ENCODE results near the gene HECTD1. TPM values are rescaled to one million over a fixed set of nuclear protein-coding genes. Genes with fewer than 3 reads are reported as not detected.

The HECTD1 gene
- total RNA-seq, 2 experiments from 2014 or later: 90.3 to 126 TPM

- Histone ChIP-seq H3K79me2 (ENCODE audit: insufficient read depth, low read depth, low read length) (no peaks in the 10 kb centered on the region), H3K36me3 (ENCODE audit: insufficient read depth, low read length) (no peaks in the 10 kb centered on the region), H3K4me3 (ENCODE audit: low read depth, low read length, poor library complexity, severe bottlenecking) (no peak overlapping the region), H3K9me2 (ENCODE audit: insufficient read depth, low read length) (no peaks in the 10 kb centered on the region), H2AFZ (ENCODE audit: low read length) (no peak overlapping the region), H3K9me3 (ENCODE audit: low read length) (no peaks in the 10 kb centered on the region), H3K4me1 (ENCODE audit: insufficient read depth, low read length, poor library complexity, severe bottlenecking) (no peaks in the 10 kb centered on the region), H4K20me1 (ENCODE audit: insufficient read depth, low read length) (no peaks in the 10 kb centered on the region), H3K4me2 (ENCODE audit: low read length) (no peak overlapping the region), H3K27ac (ENCODE audit: low read depth, low read length, poor library complexity, severe bottlenecking) (no peak overlapping the region)
- intact Hi-C loops (cut with micrococcal nuclease; ENCODE audit: unreplicated experiment): no loop called here
- ChIA-PET CTCF (ENCODE audit: unreplicated experiment) (no interaction called here), POLR2A (interaction anchor here (0.5 to 1.1 kb wide), 2 partner anchors 15 to 144 kb away, joined by 3 to 4 read pairs; no protein-coding TSS in a partner anchor)
- TF ChIP-seq EZH2phosphoT487 (IDR thresholded peaks at IDR 0.05; ENCODE audit: borderline replicate concordance, low read depth, low read length) (no peak), CTCF (conservative IDR thresholded peaks at IDR 0.05; ENCODE audit: low read length) (no peak)
- DNase-seq (ENCODE audit: low spot score): no peak
- no TSS peak for BruUV-seq (replicated peaks)
Observed at GRCh38 chr14:31224808-31225207, 17.2 kb upstream of the HECTD1 start.

- Histone ChIP-seq H3K4me2 (ENCODE audit: low read length) (no peak overlapping the region), H3K4me1 (ENCODE audit: insufficient read depth, low read length, poor library complexity, severe bottlenecking) (no peaks in the 10 kb centered on the region), H3K36me3 (ENCODE audit: insufficient read depth, low read length) (no peaks in the 10 kb centered on the region), H4K20me1 (ENCODE audit: insufficient read depth, low read length) (no peaks in the 10 kb centered on the region), H3K27ac (ENCODE audit: low read depth, low read length, poor library complexity, severe bottlenecking) (no peak overlapping the region), H3K79me2 (ENCODE audit: insufficient read depth, low read depth, low read length) (no peaks in the 10 kb centered on the region), H3K4me3 (ENCODE audit: low read depth, low read length, poor library complexity, severe bottlenecking) (no peak overlapping the region), H3K9me3 (ENCODE audit: low read length) (no peaks in the 10 kb centered on the region), H3K9me2 (ENCODE audit: insufficient read depth, low read length) (no peaks in the 10 kb centered on the region), H2AFZ (ENCODE audit: low read length) (no peak overlapping the region)
- DNase-seq (ENCODE audit: low spot score): no peak
- CTCF ChIA-PET (ENCODE audit: unreplicated experiment): no interaction called here
- no TSS peak for BruUV-seq (replicated peaks)
- no peak for TF ChIP-seq EZH2phosphoT487 (IDR thresholded peaks at IDR 0.05; ENCODE audit: borderline replicate concordance, low read depth, low read length)
- no peak for TF ChIP-seq CTCF (conservative IDR thresholded peaks at IDR 0.05; ENCODE audit: low read length)
- POLR2A ChIA-PET: interaction anchor here (0.7 kb wide), 1 partner anchor 136 kb away, joined by 3 read pairs; no protein-coding TSS in a partner anchor
- intact Hi-C loops (cut with micrococcal nuclease; ENCODE audit: unreplicated experiment): no loop called here
Observed at GRCh38 chr14:31223331-31223730, 15.7 kb upstream of the HECTD1 start.

- no peak overlapping the region for H3K4me3 ChIP-seq (ENCODE audit: low read depth, low read length, poor library complexity, severe bottlenecking)
- H3K36me3 ChIP-seq (ENCODE audit: insufficient read depth, low read length): no peaks in the 10 kb centered on the region
- no peak overlapping the region for H3K27ac ChIP-seq (ENCODE audit: low read depth, low read length, poor library complexity, severe bottlenecking)
- H3K9me3 ChIP-seq (ENCODE audit: low read length): no peaks in the 10 kb centered on the region
- H4K20me1 ChIP-seq (ENCODE audit: insufficient read depth, low read length): no peaks in the 10 kb centered on the region
- intact Hi-C loops (cut with micrococcal nuclease; ENCODE audit: unreplicated experiment): no loop called here
- H3K79me2 ChIP-seq (ENCODE audit: insufficient read depth, low read depth, low read length): no peaks in the 10 kb centered on the region
- no TSS peak for BruUV-seq (replicated peaks)
- H3K4me1 ChIP-seq (ENCODE audit: insufficient read depth, low read length, poor library complexity, severe bottlenecking): no peaks in the 10 kb centered on the region
- DNase-seq (ENCODE audit: low spot score): no peak
- H3K9me2 ChIP-seq (ENCODE audit: insufficient read depth, low read length): no peaks in the 10 kb centered on the region
- ChIA-PET POLR2A (interaction anchor here (0.5 to 0.7 kb wide), 2 partner anchors 89 to 135 kb away, joined by 3 read pairs; no protein-coding TSS in a partner anchor), CTCF (ENCODE audit: unreplicated experiment) (no interaction called here)
- no peak overlapping the region for H3K4me2 ChIP-seq (ENCODE audit: low read length)
- TF ChIP-seq CTCF (conservative IDR thresholded peaks at IDR 0.05; ENCODE audit: low read length) (no peak), EZH2phosphoT487 (IDR thresholded peaks at IDR 0.05; ENCODE audit: borderline replicate concordance, low read depth, low read length) (no peak)
- no peak overlapping the region for H2AFZ ChIP-seq (ENCODE audit: low read length)
Observed at GRCh38 chr14:31222834-31223233, 15.2 kb upstream of the HECTD1 start.
